ENCODE measurements around the gene CERT1. TPM values are rescaled to one million over a fixed set of nuclear protein-coding genes. Genes with fewer than 3 reads are reported as not detected.

The CERT1 gene
- total RNA-seq, 1 experiment from 2014 or later = 17.6 TPM

DNA sequence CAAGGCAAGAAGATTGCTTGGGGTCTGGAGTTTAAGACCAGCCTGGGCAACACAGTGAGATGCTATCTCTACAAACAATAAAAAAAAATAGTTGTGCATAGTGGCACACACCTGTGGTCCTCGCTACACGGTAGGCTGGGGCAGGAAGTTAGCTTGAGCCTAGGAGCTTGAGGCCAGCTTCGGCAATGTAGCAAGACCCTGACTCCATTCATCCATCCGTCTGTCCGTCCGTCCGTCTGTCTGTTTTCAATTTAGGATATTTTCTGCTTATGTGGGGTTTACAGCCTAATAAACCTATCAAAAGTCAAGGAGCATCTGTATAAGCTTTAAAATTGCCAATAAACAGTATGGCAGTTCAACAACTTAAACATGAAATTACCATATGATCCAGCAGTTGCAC lies 154.7 kb downstream of the CERT1 start:
- Histone ChIP-seq H4K20me1 (ENCODE audit: insufficient read depth) (no peaks in the 10 kb centered on the region; the same call in none of the 2 replicates), H3K4me3 (no peak overlapping the region), H3K9me3 (ENCODE audit: insufficient read depth, low read depth) (no peaks in the 10 kb centered on the region), H3K9me2 (ENCODE audit: insufficient read depth) (no peaks in the 10 kb centered on the region), H3K79me2 (ENCODE audit: low read depth) (no peaks in the 10 kb centered on the region), H3K27me3 (ENCODE audit: insufficient read depth, low read depth) (no peaks in the 10 kb centered on the region), H3F3A (ENCODE audit: insufficient read depth, low read depth) (peaks cover 21% of the 10 kb centered on the region; the same call in 1 of the 2 replicates), H3K36me3 (ENCODE audit: low read depth) (peaks cover 62% of the 10 kb centered on the region), H3K4me2 (no peak overlapping the region), H3K4me1 (replicated peaks; ENCODE audit: insufficient read depth) (no peaks in the 10 kb centered on the region), H2AFZ (no peak overlapping the region), H3K27ac (no peak overlapping the region)
- CTCF ChIA-PET = no interaction called here
- intact Hi-C loops (cut with micrococcal nuclease; ENCODE audit: unreplicated experiment) = loop anchor here (10.0 kb wide), 1 partner anchor 208 kb away; no protein-coding TSS in a partner anchor
- DNase-seq = no peak
- no TSS peak for BruUV-seq (replicated peaks)
- POLR2A ChIA-PET (ENCODE audit: unreplicated experiment) = no interaction called here
- no peak for TF ChIP-seq EZH2 (IDR thresholded peaks at IDR 0.05; ENCODE audit: low read depth)
- TF ChIP-seq, protein P1, sequence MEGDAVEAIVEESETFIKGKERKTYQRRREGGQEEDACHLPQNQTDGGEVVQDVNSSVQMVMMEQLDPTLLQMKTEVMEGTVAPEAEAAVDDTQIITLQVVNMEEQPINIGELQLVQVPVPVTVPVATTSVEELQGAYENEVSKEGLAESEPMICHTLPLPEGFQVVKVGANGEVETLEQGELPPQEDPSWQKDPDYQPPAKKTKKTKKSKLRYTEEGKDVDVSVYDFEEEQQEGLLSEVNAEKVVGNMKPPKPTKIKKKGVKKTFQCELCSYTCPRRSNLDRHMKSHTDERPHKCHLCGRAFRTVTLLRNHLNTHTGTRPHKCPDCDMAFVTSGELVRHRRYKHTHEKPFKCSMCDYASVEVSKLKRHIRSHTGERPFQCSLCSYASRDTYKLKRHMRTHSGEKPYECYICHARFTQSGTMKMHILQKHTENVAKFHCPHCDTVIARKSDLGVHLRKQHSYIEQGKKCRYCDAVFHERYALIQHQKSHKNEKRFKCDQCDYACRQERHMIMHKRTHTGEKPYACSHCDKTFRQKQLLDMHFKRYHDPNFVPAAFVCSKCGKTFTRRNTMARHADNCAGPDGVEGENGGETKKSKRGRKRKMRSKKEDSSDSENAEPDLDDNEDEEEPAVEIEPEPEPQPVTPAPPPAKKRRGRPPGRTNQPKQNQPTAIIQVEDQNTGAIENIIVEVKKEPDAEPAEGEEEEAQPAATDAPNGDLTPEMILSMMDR (conservative IDR thresholded peaks at IDR 0.05) = no peak

DNA sequence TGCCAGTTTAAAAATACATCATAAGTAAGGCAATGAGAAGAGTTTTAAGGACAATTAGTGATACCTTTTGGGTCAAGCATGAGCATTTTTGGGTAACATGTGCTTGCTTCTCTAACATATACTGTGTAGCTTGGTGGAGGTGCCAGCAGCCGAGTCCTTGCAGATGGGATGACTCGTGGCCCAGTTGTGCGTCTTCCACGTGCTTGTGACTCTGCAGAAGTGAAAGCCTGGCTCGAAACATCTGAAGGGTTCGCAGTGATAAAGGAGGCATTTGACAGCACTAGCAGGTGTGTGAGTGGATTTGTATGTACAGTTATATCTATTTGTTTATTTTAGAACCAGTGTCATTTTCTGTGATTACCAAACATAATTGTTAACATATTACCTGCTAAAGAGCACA lies 156.2 kb downstream of the CERT1 start:
- H3K4me3 ChIP-seq = no peak overlapping the region
- H3F3A ChIP-seq (ENCODE audit: insufficient read depth, low read depth) = peaks cover 13% of the 10 kb centered on the region; the same call in 1 of the 2 replicates
- no peak for DNase-seq
- no peaks in the 10 kb centered on the region for H3K79me2 ChIP-seq (ENCODE audit: low read depth)
- intact Hi-C loops (cut with micrococcal nuclease; ENCODE audit: unreplicated experiment) = loop anchor here (10.0 kb wide), 1 partner anchor 210 kb away; no protein-coding TSS in a partner anchor
- H3K9me2 ChIP-seq (ENCODE audit: insufficient read depth) = no peaks in the 10 kb centered on the region
- no peak overlapping the region for H2AFZ ChIP-seq
- no peak overlapping the region for H3K4me2 ChIP-seq
- H3K36me3 ChIP-seq (ENCODE audit: low read depth) = peaks cover 71% of the 10 kb centered on the region
- POLR2A ChIA-PET (ENCODE audit: unreplicated experiment) = no interaction called here
- no peak overlapping the region for H3K27ac ChIP-seq
- no peaks in the 10 kb centered on the region for H3K27me3 ChIP-seq (ENCODE audit: insufficient read depth, low read depth)
- TF ChIP-seq, protein P1 (conservative IDR thresholded peaks at IDR 0.05) = no peak
- TF ChIP-seq EZH2 (IDR thresholded peaks at IDR 0.05; ENCODE audit: low read depth) = no peak
- BruUV-seq (replicated peaks) = no TSS peak
- no peaks in the 10 kb centered on the region; the same call in none of the 2 replicates for H4K20me1 ChIP-seq (ENCODE audit: insufficient read depth)
- no peaks in the 10 kb centered on the region for H3K9me3 ChIP-seq (ENCODE audit: insufficient read depth, low read depth)
- CTCF ChIA-PET = no interaction called here
- H3K4me1 ChIP-seq (replicated peaks; ENCODE audit: insufficient read depth) = no peaks in the 10 kb centered on the region

DNA sequence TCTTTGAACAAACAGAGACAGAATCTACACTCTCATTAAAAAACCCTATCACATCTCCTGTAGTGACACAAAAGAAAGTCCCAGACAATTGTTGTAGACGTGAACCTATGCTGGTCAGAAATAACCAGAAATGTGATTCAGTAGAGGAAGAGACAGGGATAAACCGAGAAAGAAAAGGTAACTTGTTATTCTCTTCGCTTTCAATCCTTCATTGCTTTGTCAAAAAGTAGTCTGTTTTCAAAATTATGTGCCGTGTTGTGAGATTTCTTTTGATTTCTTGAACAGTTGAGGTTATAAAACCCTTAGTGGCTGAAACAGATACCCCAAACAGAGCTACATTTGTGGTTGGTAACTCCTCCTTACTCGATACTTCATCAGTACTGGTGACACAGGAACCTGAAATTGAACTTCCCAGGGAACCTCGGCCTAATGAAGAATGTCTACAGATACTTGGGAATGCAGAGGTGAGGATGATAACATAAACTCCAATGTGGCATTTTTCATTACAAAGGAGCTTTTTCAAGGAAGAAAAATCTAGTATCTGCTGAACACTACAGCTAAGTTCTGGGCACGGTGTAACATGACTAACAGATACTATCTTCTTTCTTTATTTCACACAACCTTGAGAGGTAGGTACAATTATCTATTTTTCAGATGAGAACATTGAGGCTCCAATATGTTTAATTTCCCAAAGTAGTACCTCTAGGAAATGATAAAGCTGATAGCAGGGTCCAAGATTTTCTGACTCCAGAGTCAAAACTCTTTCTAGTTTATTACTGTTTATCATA lies 160.1 kb downstream of the CERT1 start:
- Histone ChIP-seq H3K36me3 (ENCODE audit: low read depth) (peaks cover 69% of the 10 kb centered on the region), H3K9me3 (ENCODE audit: insufficient read depth, low read depth) (no peaks in the 10 kb centered on the region), H3K79me2 (ENCODE audit: low read depth) (peaks cover 5% of the 10 kb centered on the region; the same call in 1 of the 2 replicates), H4K20me1 (ENCODE audit: insufficient read depth) (no peaks in the 10 kb centered on the region; the same call in none of the 2 replicates), H2AFZ (no peak overlapping the region), H3K27me3 (ENCODE audit: insufficient read depth, low read depth) (no peaks in the 10 kb centered on the region), H3K4me1 (replicated peaks; ENCODE audit: insufficient read depth) (no peaks in the 10 kb centered on the region), H3K4me2 (no peak overlapping the region), H3K9me2 (ENCODE audit: insufficient read depth) (no peaks in the 10 kb centered on the region), H3F3A (ENCODE audit: insufficient read depth, low read depth) (peaks cover 10% of the 10 kb centered on the region; the same call in 1 of the 2 replicates), H3K27ac (no peak overlapping the region), H3K4me3 (no peak overlapping the region)
- ChIA-PET POLR2A (ENCODE audit: unreplicated experiment) (interaction anchor here (0.6 kb wide), 1 partner anchor 109 kb away, joined by 3 read pairs; no protein-coding TSS in a partner anchor), CTCF (interaction anchor here (0.6 kb wide), 1 partner anchor 162 kb away, joined by 3 read pairs; no protein-coding TSS in a partner anchor)
- no peak for DNase-seq
- TF ChIP-seq, protein P1 (conservative IDR thresholded peaks at IDR 0.05) = no peak
- TF ChIP-seq EZH2 (IDR thresholded peaks at IDR 0.05; ENCODE audit: low read depth) = no peak
- no TSS peak for BruUV-seq (replicated peaks)
- intact Hi-C loops (cut with micrococcal nuclease; ENCODE audit: unreplicated experiment) = loop anchor here (10.0 kb wide), 1 partner anchor 213 kb away; no protein-coding TSS in a partner anchor

All from PC-9 (cell line).